NCI-H2029 (cell line): ENCODE measurements around the gene DCAF15.

Experiments
- DNase-seq: peaks from one replicate; lab custom pipeline; 2025; lab: John Stamatoyannopoulos, UW

Gene DCAF15

DNA sequence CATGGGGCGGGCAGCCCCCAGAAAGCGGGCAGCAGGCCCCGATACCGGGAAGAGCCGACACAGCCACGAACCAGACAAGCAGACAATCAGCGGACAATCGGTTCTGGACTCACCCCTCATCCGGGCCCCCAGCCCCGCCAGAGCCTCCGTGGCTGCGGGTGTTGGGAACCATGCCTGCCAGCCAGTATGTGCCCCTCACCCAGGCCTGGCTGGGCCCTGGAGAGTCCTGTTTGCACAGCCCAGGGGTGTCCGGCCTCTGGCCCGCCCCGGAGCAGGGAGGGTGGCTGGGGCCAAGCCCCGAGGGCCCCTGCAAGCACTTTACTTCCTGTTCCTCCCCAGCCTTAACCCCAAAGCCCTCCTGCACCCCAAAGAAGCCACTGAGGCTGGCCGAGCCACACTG lies 21.9 kb upstream of the DCAF15 start:
- DNase-seq, result no peak

DNA sequence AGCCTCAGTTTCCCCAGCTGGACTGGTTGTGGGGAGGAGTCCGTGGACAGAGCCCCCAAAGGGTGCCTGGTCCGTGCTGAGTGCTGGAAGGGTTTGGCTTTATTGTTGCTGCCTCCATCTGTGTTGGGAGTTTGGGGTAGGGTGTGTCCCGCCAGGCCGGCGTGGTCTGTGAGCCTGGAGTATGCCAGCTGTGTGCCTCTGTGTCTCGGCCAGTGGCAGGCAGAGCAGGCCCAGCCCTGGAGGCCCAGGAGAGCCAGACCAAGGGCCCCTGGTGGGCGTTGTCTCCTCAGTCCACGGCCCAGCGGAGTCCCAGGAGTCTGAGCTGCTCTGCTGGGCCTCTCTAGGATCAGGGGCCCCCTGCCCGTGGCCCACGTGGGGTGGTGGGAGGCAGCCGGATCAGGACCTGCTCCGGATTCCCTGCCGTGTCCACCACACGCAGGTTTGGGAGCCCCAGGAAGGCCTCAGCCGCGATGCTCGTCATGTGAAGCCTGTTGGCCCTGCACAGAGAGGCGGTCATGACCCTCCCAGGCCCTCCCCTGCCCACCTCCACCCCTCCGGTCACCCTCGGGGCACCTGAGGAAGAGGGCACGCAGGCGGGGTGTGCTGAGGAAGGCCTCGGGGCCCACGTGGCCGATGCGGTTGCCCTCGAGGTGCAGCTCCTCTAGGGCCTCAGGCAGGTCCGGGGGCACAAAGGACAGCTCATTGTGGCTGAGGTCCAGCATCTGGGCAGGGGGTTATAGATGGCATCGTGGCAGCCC lies 20.7 kb upstream of the DCAF15 start:
- no peak for DNase-seq

DNA sequence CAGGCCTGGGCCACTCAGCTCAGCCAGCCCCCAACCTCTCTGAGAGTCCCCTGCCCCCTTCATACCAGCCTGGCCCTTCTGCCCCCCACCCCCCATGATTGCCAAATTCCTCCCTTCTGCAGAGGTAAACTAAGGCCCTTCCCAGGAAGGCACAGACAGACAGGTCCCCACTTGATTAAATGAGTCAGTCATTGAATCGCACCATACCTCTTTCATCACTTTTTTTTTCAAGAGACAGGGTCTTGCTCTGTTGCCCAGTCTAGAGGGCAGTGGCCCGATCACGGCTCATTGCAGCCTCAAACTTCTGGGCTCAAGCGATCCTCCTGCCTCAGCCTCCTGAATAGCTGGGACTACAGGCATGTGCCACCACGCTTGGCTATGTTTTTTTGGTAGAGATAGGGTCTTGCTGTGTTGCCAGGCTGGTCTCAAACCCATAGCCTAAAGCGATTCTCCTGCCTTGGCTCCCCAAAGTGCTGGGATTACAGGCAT lies 20.1 kb upstream of the DCAF15 start:
- no peak for DNase-seq

DNA sequence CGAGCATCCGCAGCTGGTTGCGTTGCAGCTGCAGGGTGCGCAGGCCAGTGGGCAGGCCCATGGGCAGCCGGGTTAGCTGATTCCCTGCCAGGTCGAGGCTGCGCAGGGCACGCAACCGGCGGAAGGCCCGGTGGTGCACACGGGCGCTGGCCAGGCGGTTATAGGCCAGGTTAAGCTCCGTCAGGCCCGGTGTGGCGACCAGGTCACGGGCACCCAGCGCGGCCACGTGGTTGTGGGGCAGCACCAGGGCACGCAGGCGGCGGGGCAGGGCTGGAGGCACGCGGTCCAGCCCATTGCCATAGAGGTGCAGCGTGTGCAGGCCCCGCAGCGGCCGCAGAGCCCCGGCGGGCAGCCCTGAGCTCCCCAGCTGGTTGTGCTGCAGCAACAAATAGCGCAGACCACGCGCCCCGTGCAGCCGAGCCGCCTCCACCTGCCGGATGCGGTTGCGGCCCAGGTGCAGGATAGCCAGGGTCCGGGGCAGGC lies 19.4 kb upstream of the DCAF15 start:
- no peak for DNase-seq

DNA sequence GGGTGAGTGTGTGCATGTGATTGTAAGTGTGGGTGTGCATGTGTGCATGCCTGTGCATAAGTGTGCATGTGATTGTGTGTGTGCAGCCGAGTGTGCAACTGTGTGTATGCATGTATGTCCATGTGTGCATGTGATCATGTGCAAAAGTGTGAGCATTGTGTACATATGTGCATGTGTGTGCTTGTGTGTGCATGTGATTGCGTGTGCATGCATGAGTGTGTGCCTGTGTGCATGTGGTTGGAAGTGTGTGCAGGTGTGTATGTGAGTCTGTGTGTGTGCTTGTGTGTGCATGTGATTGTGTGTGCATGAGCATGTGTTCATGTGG lies 17.6 kb upstream of the DCAF15 start:
- DNase-seq, result no peak

DNA sequence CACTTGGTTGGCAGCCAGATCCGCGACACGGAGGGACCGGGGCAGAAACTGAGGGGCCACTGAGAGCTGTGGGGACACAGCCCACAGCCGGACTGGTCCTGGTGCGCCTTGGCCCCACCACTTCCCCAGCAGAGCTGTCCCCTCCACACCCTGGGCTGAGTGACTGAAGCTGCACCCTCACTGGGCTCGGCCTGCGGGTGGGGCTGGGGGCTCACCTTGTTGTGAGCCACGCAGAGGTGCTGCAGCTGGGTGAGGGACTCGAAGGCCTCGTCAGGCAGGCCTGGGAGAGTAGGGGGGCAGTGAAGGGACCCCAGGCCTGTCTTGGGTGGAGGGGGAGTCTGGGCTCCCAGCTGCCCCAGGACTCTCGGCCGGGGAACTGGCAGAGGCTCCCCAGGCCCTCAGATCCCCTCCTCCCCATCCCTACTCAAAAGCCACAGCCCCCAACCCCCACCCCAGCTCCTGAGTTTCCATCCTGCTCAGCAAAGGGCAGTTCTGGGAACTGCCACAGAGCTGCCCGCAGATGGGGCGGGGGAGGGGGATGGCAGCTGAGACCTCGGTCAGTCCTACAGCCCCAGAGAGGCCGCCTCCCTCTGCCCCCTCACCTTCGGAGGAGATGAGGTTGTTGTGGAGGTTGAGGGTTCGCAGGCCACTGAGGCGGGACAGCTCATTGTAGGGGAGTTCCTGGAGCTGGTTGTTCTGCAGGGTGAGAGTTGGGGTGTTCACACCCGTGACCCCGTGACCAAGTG lies 16.4 kb upstream of the DCAF15 start:
- no peak for DNase-seq

DNA sequence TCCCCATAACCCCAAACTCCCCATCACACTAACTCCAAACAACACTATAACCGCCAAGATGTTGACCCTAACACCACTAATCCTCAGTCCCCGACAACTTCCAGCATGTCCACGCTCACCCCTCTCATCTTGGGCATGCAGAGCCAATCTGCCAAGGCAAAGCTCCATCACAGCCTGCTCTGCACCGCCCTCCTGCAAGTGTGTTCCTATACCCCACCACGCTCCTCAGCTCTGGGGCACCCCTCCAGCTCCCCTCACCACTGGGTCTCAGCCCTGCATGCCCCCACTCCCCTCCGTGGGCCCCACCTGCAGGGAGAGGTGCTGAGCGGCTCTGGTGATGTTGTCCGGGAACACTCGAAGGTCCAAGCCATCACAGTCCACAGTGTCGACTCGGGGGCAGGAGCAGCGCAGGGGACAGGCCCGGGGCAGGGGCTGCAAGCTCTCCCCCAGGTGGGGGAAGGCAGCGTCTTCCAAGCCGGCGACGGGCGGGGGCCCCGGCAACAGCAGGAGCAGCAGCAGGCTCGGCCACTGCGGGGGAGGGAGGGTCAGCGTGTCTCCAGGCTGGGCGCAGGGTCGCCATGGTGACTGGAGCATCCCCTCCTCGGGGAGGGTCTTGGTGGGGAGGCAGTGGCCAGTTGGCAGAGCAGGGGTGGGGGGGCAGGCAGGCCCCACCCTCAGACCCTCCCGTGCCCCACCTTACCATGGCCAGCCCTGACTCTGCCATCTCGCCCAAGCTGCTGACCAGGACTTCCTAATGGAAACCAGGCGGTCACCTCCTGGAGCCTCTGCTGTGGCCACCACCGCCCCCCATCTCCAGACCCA lies 14.6 kb upstream of the DCAF15 start:
- DNase-seq, result no peak

DNA sequence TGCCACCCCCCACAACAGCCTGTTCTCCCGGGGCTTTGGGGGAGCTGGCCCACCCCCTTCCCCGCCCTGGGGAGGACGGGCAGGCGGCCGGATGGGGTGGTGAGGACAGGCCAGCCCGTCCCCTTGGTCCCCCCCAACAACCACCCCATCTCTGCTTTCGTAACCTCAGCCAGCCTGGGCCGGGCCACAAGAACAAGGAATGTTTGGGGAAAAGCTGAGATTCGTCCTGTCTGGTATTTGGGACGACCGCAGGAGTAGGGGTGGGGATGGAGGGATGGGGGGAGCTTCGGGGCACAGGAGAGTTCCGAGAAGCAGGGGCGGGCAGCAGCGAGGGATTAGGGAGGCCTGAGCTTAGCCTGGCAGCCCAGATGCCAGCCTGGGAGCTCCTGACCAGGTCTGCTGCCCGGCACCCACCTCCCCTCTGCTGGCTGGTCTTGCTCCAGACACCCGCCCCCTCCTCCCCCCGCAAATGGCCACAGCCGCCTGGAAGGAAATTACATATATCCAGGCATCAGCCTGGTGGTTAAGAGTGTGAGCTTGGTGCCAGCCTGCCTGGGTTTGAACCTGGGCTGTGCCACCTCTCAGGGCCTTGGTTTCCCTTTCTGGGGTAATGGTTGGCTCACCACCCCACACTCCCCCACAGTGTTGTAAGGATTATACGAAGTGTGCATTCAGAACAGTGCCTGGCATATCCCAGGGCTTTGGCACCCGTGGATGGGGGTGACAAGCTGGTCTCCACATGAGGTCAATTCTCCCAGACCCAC lies 13.8 kb upstream of the DCAF15 start, which contains the start of gene PODNL1:
Gene PODNL1, minus strand, starts transcription at position 117 of the 764 bp plus-strand sequence. CDS start 236 bp downstream, outside the sequence.
- DNase-seq, result no peak

DNA sequence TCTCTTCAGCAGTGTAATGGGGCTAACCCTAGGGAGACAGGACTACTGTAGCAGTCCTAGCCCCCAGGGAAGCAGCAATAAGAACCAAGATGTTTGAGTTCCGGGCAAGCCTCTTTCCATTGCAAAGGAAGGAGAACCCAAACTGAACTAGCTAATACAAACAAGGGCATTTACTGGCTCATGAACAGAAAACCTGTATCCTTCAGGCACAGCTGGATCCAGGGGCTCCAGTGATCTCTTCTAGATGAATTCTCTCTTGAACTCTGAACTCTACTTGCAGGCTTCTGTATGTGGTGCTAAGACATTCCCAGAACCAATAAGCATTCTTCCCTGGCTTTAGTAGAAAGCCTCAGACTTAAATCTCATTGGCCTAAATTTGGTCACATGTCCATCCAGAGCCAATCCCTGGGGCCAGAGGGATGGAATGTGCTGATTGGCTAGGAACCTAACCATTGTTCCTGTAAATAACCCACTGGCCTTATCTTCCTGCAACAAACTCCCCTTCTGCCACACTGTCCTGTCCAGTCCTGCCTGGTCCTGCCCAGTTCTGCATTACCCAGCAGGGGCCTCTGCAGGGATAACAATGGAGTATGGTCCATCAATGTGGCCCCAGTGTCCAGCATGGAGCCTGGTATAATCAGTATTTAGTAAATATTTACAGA lies 10.2 kb upstream of the DCAF15 start:
- no peak for DNase-seq

DNA sequence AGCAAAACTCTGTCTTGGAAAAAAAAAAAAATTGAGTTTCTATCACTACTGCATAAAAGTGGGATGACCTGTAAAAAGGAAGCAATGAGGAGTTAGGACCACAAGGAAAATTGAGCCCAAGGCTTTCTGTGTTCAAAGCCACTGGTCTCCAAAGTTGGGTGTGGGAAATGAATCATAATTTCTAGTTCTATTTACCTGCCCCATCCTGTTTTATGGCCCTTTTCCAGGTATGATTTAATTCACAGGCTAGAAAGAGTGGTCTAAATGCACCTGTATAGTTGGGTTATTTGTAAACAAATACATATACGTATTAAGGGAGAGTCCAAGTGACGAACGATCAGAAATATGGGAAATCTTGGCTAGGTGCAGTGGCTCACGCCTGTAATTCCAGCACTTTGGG lies 5.9 kb upstream of the DCAF15 start:
- DNase-seq, result no peak

DNA sequence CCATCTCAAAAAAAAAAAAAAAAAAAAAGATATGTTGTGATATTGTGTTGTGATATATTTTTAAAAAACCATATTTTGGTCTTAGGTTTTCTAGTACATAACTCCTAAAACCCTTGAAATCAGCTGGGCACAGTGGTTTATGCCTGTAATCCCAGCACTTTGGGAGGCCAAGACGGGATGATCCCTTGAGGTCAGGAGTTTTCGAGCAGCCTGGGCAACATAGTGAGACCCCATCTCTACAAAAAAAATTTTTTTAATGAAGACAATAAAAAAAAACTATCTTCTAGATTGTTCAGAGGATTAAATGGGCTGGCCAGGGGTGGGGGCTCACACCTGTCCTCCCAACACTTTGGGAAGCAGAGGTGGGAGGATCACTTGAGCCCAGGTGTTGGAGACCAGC lies 1.3 kb upstream of the DCAF15 start:
- no peak for DNase-seq

DNA sequence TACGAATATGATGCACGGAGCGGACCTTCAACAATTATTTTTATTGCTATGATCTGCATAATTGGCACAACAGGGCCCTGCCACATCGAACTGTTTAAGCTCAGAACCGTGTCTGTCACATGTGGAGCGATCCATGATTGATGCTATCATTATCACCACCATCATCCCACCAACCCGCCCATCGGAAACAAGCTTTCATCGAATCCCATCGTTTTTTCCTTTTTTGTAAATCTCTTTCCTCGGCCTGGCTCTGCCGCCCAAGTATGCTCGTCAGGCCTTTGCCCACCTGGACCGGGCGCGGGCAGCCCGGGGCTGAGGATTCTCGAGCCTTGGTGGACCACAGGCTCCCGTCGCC lies 533 bp upstream of the DCAF15 start:
- DNase-seq, result no peak

DNA sequence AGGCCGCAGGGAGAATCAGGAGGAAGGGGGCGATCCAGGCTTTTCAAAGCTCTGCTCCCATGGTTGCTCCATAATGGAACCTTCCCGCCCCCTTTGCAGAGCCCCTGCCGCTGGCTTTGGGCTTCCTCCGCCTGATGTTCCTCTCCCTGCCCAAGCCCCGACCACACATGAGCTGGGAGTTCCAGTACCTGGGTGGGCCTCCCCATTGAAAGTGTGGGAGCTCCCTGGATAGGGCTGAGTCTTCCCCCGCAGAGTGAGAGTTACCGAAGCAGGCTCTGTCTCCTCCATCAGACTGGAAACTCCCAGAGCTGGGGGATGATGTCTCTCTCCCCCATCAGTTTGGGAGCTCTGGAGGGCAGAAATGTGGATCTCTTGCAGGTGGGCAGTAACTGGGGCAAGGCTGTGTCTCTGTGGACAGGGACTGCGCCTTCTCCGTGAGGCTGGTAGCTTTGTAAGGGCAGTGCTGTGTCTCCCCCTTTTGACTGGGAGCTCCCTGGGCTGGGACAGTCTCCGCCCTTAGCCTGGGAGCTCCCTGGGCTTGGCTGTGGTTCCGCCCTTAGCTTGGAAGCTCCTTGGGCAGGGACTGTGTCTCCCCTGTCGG lies 722 bp downstream of the DCAF15 start:
- DNase-seq, result no peak

DNA sequence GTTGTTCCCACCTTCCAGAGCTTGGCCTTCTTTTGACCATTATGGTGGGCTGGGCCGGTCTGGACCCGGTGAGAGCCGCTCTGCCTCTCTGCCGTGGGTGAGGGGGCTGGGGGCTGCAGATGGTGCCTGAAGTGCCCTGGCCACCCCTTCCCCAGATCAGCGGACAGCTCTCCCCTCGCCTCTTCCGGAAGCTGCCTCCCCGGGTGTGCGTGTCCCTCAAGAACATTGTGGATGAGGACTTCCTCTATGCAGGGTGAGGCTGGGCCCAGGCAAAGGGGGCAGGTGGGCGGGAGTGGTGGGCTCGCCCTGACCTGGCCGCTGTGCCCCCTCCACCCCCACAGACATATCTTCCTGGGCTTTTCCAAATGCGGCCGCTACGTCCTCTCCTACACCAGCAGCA lies 1.9 kb downstream of the DCAF15 start:
- DNase-seq, result no peak

DNA sequence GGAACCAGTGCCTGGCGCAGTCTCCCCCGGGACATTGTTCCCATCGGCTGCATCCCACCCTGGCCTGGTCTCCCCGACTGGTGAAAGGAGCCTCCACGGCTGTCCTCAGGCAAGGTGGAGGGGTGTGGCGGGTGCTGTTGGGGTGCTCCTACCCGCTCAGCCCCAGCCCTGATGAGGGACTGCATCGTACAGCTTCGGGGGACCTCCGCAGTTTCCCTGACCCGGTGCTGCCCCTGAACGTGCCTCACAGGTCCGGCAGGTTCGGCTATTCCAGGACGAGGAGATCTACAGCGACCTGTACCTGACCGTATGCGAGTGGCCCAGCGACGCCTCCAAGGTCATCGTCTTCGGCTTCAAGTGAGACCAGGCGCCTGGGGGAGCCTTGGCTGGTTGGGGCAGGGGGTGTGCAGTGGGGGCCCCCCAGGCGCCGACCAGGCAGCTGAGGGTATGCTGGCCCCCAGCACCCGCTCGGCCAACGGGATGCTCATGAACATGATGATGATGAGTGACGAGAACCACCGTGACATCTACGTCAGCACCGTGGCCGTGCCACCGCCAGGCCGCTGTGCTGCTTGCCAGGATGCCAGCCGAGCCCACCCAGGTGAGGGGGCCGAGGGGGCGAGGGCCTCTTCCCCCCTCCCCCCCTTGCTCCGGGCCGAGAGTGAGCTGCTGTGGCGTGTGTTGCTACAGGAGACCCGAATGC lies 3.5 kb downstream of the DCAF15 start:
- no peak for DNase-seq

DNA sequence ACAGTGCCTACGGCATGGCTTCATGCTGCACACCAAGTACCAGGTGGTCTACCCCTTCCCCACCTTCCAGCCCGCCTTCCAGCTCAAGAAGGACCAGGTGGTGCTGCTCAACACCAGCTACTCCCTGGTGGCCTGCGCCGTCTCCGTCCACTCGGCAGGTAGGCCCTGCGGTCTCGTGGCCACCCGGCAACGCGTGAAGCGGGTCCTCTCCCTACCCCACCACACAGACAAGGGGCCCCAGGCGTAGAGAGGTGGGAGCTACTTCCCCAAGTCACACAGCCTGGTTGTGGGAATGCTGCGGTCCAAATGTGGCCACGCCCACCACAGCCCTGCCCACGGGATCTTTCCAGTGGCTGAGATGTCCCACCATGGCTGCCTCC lies 4.0 kb downstream of the DCAF15 start:
- DNase-seq, result no peak

DNA sequence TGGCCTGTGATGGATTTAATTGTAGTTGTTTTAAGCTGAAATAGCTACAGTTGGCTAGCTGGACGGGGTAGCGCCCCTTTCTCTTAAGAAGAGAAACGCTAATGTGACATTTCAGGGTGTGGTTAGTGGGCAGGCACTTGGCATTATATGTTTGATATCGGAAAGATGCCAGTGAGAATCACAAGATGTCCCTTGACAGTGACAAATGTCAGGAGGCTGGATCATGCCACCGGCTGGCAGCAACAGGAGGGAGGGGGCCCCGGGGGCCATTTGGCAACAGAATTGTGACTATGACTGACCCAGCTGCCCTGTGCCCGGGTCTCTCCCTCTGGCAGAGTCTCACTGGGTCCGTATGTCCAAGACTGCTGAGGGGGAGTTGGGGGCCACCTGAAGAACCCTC lies 4.7 kb downstream of the DCAF15 start:
- DNase-seq, result no peak

DNA sequence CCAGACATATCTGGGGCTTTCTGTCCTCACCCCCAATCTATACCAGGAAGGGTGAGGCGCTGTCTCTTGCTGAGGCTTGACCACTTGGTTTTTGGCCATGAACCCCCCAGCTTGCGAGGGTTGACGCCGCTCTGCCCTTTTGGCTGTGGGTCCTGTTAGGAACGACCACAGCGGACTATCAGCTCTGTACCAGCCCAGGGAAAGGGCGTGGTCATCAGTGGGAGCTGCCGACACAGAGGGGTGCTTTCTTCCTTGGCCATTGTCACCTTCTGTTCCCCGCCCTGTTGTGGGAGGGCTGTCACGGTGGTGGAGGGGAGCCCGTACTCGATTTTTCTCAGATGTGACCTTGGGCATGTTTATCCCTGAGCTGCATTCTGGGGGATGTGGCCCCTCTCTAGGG lies 5.7 kb downstream of the DCAF15 start:
- DNase-seq, result no peak

DNA sequence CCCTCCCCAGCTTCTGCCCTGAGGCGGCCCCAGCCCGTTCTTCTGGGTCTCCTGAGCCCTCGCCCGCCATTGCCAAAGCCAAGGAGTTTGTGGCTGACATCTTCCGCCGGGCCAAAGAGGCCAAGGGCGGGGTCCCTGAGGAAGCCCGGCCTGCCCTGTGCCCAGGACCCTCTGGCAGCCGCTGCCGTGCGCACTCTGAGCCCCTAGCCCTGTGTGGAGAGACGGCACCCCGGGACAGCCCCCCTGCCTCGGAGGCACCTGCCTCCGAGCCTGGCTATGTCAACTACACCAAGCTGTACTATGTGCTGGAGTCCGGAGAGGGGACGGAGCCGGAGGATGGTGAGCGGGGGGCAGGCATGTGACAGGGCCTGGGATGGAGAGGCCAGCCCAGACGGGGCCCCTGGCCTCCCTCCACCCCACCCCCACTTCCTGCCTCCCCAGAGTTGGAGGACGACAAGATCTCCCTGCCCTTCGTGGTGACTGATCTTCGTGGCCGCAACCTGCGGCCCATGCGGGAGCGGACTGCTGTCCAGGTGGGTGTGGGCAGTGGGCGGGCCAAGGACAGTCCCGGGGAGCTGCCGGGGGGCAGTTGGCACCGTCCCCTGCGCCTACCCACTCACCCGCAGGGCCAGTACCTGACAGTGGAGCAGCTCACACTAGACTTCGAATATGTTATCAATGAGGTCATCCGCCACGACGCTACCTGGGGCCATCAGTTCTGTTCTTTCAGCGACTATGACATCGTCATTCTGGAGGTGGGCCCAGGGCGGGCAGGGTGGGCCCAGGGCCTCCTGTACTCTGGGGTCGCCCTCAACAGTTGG lies 7.0 kb downstream of the DCAF15 start:
- no peak for DNase-seq
